SK-N-SH (cell line): Measurements from ENCODE around the gene NKG7. TPM values are rescaled to one million over a fixed set of nuclear protein-coding genes. Genes with fewer than 3 reads are reported as not detected.
A peak's percentile ranks its signal among the peaks of the same experiment; 100 is the strongest.

Experiments used
- CTCF ChIA-PET: fragments of 300-600, 350-600 bp; formaldehyde crosslinking; extraction: SDS; loops from one replicate; lab custom pipeline; 2021; lab: Yijun Ruan, JAX
- POLR2A ChIA-PET: fragments of 350-600 bp; sonication (Branson Sonifier 250); formaldehyde crosslinking; extraction: SDS; loops from one replicate; lab custom pipeline; 2020; ENCODE audit warnings: antibody characterized with exemption, inconsistent platforms; lab: Yijun Ruan, JAX
- DNase-seq: peaks from one replicate; pipeline ENCODE4 v3.0.0; 2012
- H2AFZ ChIP-seq: fragments of 200-600 bp; sonication (generic); 2 replicates; pipeline ENCODE4 v1.8.1; 2016; ENCODE audit warnings: antibody characterized with exemption, mild to moderate bottlenecking, low read depth
- H3F3A ChIP-seq: fragments of 200-600 bp; sonication (generic); replicated peaks from 2 replicates; pipeline ENCODE3; 2016; ENCODE audit warnings: antibody characterized with exemption, mild to moderate bottlenecking; ENCODE audit not compliant: insufficient read depth
- H3K27ac ChIP-seq, 2 experiments: fragments of 200-500 bp in 1 of 2; fragments of 200-600 bp in 1 of 2; sonication (Bioruptor generic) in 1 of 2; sonication (generic), shearing (Covaris generic) in 1 of 2; 2 replicates each; pipeline versions ENCODE4 v1.5.1 to v1.6.1; 2014 to 2016; ENCODE audit warnings: low read depth in 2 of 2, inconsistent platforms in 1 of 2, low read length in 1 of 2, mild to moderate bottlenecking in 1 of 2, mixed read lengths in 1 of 2
- H3K27me3 ChIP-seq: fragments of 200-600 bp; sonication (generic), shearing (Covaris generic); 2 replicates; pipeline ENCODE4 v1.6.1; 2016; ENCODE audit warnings: mixed run types; ENCODE audit not compliant: insufficient read depth
- H3K36me3 ChIP-seq, 2 experiments: fragments of 200-500 bp in 1 of 2; fragments of 200-600 bp in 1 of 2; sonication (Bioruptor generic) in 1 of 2; sonication (generic) in 1 of 2; replicated peaks in 1 of 2; 2 replicates each; pipeline versions ENCODE3 to v1.5.1; 2014 to 2016; ENCODE audit warnings: low read length in 1 of 2, mild to moderate bottlenecking in 1 of 2; ENCODE audit not compliant: insufficient read depth in 2 of 2, control insufficient read depth in 1 of 2
- H3K4me1 ChIP-seq, 2 experiments: fragments of 200-500 bp in 1 of 2; fragments of 200-600 bp in 1 of 2; sonication (Bioruptor generic) in 1 of 2; sonication (generic), shearing (Covaris generic) in 1 of 2; 2 replicates each; pipeline versions ENCODE4 v1.5.1 to v1.6.1; 2014 to 2016; ENCODE audit warnings: low read depth in 1 of 2, low read length in 1 of 2, mixed run types in 1 of 2; ENCODE audit not compliant: insufficient read depth in 2 of 2, control insufficient read depth in 1 of 2
- H3K4me2 ChIP-seq: fragments of 200-600 bp; sonication (generic), shearing (Covaris generic); 2 replicates; pipeline ENCODE4 v1.6.1; 2017; ENCODE audit warnings: mixed run types
- H3K4me3 ChIP-seq, 2 experiments: fragments of 200-500 bp in 1 of 2; fragments of 200-600 bp in 1 of 2; sonication (Bioruptor generic) in 1 of 2; sonication (generic), shearing (Covaris generic) in 1 of 2; 2 replicates each; pipeline versions ENCODE4 v1.5.1 to v1.8.1; 2014 to 2016; ENCODE audit warnings: low read depth in 2 of 2, inconsistent platforms in 1 of 2, low read length in 1 of 2, mild to moderate bottlenecking in 1 of 2, mixed read lengths in 1 of 2, moderate library complexity in 1 of 2
- H3K79me2 ChIP-seq: fragments of 200-600 bp; sonication (generic); 2 replicates; pipeline ENCODE4 v1.8.1; 2017; ENCODE audit warnings: mild to moderate bottlenecking; ENCODE audit not compliant: insufficient read depth
- H3K9ac ChIP-seq: fragments of 200-600 bp; sonication (generic); 2 replicates; pipeline ENCODE4 v1.6.1; 2017; ENCODE audit warnings: mixed run types
- H3K9me2 ChIP-seq: fragments of 200-600 bp; sonication (generic); 2 replicates; pipeline ENCODE4 v1.6.1; 2017; ENCODE audit warnings: mixed run types
- H3K9me3 ChIP-seq: fragments of 200-600 bp; sonication (generic); 2 replicates; pipeline ENCODE4 v1.6.1; 2017; ENCODE audit warnings: mixed run types, mild to moderate bottlenecking, moderate library complexity
- H4K20me1 ChIP-seq: fragments of 200-600 bp; sonication (generic); 2 replicates; pipeline ENCODE4 v1.6.1; 2017; ENCODE audit warnings: mild to moderate bottlenecking, mixed run types; ENCODE audit not compliant: insufficient read depth
- CHD2 ChIP-seq: fragments of 150-350 bp; IDR thresholded peaks from 2 replicates; pipeline ENCODE4 v1.6.1; 2018; ENCODE audit warnings: low read length; ENCODE audit not compliant: partially characterized antibody
- ELF1 ChIP-seq: IDR thresholded peaks from 2 replicates; pipeline ENCODE4 v1.4.0; 2012
- EP300 ChIP-seq, 2 experiments: IDR thresholded peaks; 2 replicates each; pipeline versions ENCODE4 v1.4.0 to v1.6.1; 2012; ENCODE audit warnings: borderline replicate concordance in 1 of 2, low read depth in 1 of 2, low read length in 1 of 2
- FOXJ3 ChIP-seq: sonication (generic); formaldehyde crosslinking; IDR thresholded peaks from 2 replicates; pipeline ENCODE4 v1.5.1; 2020; ENCODE audit warnings: mild to moderate bottlenecking, missing genetic modification reagents
- GATA2 ChIP-seq: sonication (generic); formaldehyde crosslinking; IDR thresholded peaks from 2 replicates; pipeline ENCODE4 v1.5.0; 2020; ENCODE audit warnings: mild to moderate bottlenecking, missing genetic modification reagents
- MAX ChIP-seq: IDR thresholded peaks from 2 replicates; pipeline ENCODE4 v1.4.0; 2012; ENCODE audit warnings: low read depth
- MXI1 ChIP-seq: IDR thresholded peaks from 2 replicates; pipeline ENCODE4 v1.6.1; 2012; ENCODE audit warnings: mild to moderate bottlenecking, low read depth, low read length, improper control_type of control experiment
- NRF1 ChIP-seq: IDR thresholded peaks from 2 replicates; pipeline ENCODE4 v1.6.1; 2012; ENCODE audit warnings: low read depth, mild to moderate bottlenecking, low read length
- POLR2AphosphoS5 ChIP-seq: IDR thresholded peaks from 2 replicates; pipeline ENCODE4 v1.6.1; 2012; ENCODE audit warnings: low read depth, low read length
- RAD21 ChIP-seq: IDR thresholded peaks from 2 replicates; pipeline ENCODE4 v1.6.1; 2012; ENCODE audit warnings: mild to moderate bottlenecking, low read length
- REST ChIP-seq: IDR thresholded peaks from 2 replicates; pipeline ENCODE4 v1.6.1; 2012; ENCODE audit warnings: mild to moderate bottlenecking, low read depth, low read length, moderate library complexity
- RXRA ChIP-seq: IDR thresholded peaks from 2 replicates; pipeline ENCODE4 v1.4.0; 2012; ENCODE audit warnings: low read depth, mild to moderate bottlenecking, borderline replicate concordance
- SIN3A ChIP-seq: IDR thresholded peaks from 2 replicates; pipeline ENCODE4 v1.6.1; 2012; ENCODE audit warnings: low read depth, mild to moderate bottlenecking, low read length, moderate library complexity, borderline replicate concordance
- SMC3 ChIP-seq: IDR thresholded peaks from 2 replicates; pipeline ENCODE4 v1.6.1; 2012; ENCODE audit warnings: low read depth, low read length, improper control_type of control experiment
- TAF1 ChIP-seq: IDR thresholded peaks from 2 replicates; pipeline ENCODE4 v1.6.1; 2012; ENCODE audit warnings: low read depth, mild to moderate bottlenecking, low read length, moderate library complexity, borderline replicate concordance
- USF1 ChIP-seq: IDR thresholded peaks from 2 replicates; pipeline ENCODE4 v1.4.0; 2012; ENCODE audit warnings: low read depth, borderline replicate concordance
- YY1 ChIP-seq: IDR thresholded peaks from 2 replicates; pipeline ENCODE4 v1.4.0; 2012; ENCODE audit warnings: low read depth, mild to moderate bottlenecking
- WGBS: methylation state at CpG from one replicate; pipeline ENCODE4 v1.1.6; 2017; ENCODE audit warnings: low lambda C conversion rate; 5-methylcytosine and 5-hydroxymethylcytosine counted together
- polyA plus RNA-seq, 3 experiments: library from polyadenylated mRNA; depleted of rRNA; stranded (reverse); fragments of >200 nt; gene quantifications; 2 replicates each; pipeline ENCODE4 v1.2.3, GENCODE V29; 2012

NKG7 gene
- polyA plus RNA-seq, 1 of the 3 experiments (the other 2 are of a cell fraction): not detected

- Histone ChIP-seq H3K9me2 (no peaks in the 10 kb centered on the region), H3K27ac (no peak overlapping the region), H3K9ac (no peak overlapping the region), H3K79me2 (no peaks in the 10 kb centered on the region), H2AFZ (no peak overlapping the region), H3K36me3 (no peaks in the 10 kb centered on the region), H3K4me1 (no peaks in the 10 kb centered on the region; a peak in 1 of 4 replicates), H4K20me1 (no peaks in the 10 kb centered on the region), H3K27me3 (no peaks in the 10 kb centered on the region), H3F3A (no peaks in the 10 kb centered on the region), H3K9me3 (no peaks in the 10 kb centered on the region), H3K4me2 (no peak overlapping the region), H3K4me3 (no peak overlapping the region)
- WGBS: 67% methylated on average over 13 of the region's 13 CpGs
- ChIA-PET CTCF (no interaction called here), POLR2A (interaction anchor here (0.7 kb wide), 1 partner anchor 51 kb away, joined by 5 read pairs; no protein-coding TSS in a partner anchor)
- TF ChIP-seq ELF1 (no peak), EP300 (IDR thresholded peaks at IDR 0.05; ENCODE audit: borderline replicate concordance in 1 of 2, low read depth in 1 of 2, low read length in 1 of 2) (no peak), REST (no peak), POLR2AphosphoS5 (no peak), SMC3 (no peak), MXI1 (no peak), MAX (no peak), RXRA (no peak), RAD21 (no peak), TAF1 (no peak), GATA2 (CRISPR knock-in tag) (no peak), YY1 (no peak), FOXJ3 (CRISPR knock-in tag) (no peak), USF1 (no peak), SIN3A (no peak), CHD2 (no peak), NRF1 (no peak)
- DNase-seq: peak; percentile 58
These were observed 38.5 kb downstream of the NKG7 start for GRCh38 chr19:51333836-51334460.
